HG03064 (cell line): ENCODE results near the gene RAB7A.
"Not testable (repeated sequence)": the region's sequence is repeated elsewhere in the genome, so short reads cannot be mapped to it uniquely, and the experiment has no call there.

Source experiments
- ATAC-seq: cut with Tn5 transposase; IDR thresholded peaks from one replicate; pipeline ENCODE4 v1.9.1; 2021; ENCODE audit warnings: low read depth; ENCODE audit not compliant: unreplicated experiment

Gene RAB7A

DNA sequence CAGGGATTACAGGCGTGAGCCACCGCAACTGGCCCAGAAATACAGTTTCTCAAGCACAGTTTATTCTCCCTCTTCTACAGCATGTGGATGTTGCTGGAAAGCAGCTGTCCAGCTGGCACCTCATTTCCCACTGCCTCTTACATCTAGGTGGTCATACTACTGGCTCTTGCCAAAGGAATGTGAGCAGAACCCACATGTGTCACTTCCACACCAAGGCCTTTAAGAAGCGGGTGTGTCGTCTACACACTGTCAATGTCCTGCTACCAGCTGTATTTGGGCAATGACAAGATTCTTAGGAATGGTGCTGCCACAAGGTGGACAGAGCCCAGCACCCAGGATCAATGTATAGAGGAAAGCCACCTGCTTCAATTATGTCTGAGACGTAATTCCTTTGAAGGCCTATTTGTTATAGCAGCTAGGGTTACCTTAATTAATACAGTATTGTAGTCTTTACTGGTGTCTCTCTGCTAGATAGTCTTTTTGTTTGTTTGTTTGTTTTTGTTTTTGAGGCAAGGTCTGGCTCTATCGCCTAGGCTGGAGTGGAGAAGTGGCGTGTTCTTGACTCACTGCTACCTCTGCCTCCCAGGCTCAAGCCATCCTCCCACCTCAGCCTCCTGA lies 15.1 kb upstream of the RAB7A start:
- no peak for ATAC-seq

DNA sequence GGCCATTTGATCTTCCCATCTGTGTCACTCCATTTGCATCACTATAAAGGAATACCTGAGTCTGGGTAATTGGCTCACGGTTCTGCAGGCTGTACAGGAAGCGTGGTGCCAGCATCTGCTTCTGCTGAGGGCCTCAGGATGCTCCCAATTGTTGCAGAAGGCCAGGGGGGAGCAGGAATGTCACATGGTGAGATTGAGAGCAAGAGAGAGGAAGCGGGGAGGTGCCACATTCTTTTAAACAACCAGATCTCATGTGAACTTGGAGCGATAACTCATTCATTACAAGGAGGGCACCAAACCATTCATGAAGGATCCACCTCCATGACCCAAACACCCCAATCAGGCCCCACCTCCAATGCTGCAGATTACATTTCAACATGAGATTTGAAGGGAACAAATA lies 13.1 kb upstream of the RAB7A start:
- ATAC-seq: no peak

- ATAC-seq: no peak
These were observed 11.0 kb upstream of the RAB7A start for GRCh38 chr3:128714887-128715491.

DNA sequence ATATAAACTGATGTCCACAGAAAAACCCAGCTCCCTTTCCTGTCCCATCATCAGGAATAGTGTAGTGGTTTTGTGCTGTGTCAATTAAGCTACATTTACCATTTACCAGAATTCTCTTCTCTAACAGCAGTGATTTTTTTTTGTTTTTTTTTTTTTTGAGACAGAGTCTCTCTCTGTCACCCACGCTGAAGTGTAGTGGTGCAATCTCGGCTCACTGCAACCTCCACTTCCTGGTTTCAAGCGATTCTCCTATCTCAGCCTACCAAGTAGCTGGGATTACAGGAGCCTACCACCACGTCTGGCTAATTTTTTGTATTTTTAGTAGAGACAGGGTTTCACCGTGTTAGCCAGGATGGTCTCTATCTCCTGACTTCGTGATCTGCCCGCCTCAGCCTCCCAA lies 7.1 kb upstream of the RAB7A start:
- not testable (repeated sequence) for ATAC-seq

- no peak for ATAC-seq
These were observed 5.1 kb upstream of the RAB7A start for GRCh38 chr3:128720891-128721290.

DNA sequence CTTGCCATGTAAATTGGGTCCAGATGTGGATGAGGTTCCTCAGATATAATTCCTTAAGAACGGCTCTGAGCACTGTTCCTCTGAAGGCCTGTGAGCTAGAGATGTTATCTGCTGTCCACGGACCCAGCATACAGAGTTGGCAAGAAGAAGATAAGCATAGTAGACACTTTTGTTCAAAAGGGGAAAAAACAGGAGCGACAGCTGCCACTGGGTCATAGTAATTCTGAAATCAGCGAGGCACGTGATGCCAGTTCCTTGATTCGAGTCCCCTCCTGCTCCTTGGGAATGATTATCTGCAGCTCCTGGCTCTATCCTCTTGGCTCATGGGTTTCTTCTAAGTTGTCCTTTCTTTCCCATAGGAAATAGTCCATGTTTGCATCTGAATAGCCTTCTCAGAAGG lies 2.5 kb upstream of the RAB7A start:
- ATAC-seq: no peak

GRCh38 chr3:128725547-128726022 lies 398 bp upstream of the RAB7A start:
- ATAC-seq: peak; percentile 13

DNA sequence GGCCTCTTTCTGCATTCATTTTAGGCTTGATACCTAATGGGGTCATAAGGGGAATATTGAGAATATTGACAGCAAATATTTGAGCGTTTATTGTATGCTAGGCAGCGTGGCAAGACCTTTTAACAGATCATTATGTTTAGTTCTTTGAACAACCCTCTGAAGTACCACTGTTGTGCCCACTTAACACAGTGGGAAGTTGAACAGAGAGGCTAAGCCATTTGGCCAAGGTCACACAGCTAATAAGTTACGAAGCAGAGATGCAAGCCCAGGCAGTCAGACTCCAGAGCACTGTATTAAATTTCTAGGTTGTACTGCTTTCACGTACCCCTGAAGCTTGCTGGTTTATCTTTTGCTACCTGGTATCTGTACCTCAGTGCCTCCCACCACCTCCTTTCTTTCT lies 1.1 kb downstream of the RAB7A start:
- no peak for ATAC-seq

- ATAC-seq: no peak
These were observed 1.5 kb downstream of the RAB7A start for GRCh38 chr3:128727485-128727884.

DNA sequence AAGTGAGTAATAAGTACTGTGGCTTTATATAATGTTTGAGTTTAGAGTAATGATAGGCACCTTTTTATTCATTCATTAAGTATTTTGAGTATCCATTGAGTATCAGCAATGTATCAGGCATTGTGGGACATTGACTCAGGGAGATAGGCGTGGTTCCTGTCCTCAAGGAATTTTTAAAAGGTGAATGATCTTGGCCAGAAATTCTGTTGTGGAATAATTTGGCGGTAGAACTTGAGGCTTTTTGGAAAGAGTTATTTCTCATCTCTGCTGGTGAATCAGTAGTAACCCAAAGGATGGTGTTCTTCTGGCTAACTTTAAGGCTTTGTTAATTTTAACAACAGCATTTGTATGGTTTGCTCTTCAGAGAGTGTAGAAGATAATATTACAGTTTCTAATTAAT lies 2.0 kb downstream of the RAB7A start:
- no peak for ATAC-seq

DNA sequence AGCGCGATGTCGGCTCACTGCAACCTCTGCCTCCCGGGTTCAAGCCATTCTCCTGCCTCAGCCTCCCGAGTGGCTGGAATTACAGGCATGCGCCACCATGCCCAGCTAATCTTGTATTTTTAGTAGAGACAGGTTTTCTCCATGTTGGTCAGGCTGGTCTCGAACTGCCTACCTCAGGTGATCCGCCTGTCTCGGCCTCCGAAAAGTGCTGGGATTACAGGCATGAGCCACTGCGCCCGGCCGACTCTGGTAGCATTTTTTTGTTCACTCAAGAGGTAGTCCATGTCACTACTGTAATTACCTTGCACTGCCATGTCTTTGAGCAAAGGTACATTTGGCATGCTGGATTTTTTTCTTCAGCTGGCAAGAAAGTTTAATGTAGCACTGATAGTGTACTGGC lies 2.5 kb downstream of the RAB7A start:
- not testable (repeated sequence) for ATAC-seq

DNA sequence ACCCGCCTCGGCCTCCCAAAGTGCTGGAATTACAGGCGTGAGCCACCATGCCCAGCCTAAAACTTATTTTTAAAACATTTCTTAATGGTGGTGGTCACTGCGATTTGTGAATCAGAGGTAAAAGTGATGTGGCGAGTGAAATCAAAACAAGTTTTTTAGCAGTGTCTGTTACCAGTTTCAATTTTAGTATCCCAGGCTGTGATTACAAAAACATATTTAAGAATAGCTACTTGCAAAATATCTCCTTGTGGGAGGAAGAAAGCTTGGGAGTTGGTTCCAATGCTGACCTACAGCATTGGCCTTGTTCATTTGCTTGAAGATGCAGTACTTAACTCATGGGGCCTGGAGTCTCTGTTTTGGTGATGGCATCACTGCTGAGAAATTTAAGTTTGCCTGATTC lies 4.5 kb downstream of the RAB7A start:
- ATAC-seq: no peak

DNA sequence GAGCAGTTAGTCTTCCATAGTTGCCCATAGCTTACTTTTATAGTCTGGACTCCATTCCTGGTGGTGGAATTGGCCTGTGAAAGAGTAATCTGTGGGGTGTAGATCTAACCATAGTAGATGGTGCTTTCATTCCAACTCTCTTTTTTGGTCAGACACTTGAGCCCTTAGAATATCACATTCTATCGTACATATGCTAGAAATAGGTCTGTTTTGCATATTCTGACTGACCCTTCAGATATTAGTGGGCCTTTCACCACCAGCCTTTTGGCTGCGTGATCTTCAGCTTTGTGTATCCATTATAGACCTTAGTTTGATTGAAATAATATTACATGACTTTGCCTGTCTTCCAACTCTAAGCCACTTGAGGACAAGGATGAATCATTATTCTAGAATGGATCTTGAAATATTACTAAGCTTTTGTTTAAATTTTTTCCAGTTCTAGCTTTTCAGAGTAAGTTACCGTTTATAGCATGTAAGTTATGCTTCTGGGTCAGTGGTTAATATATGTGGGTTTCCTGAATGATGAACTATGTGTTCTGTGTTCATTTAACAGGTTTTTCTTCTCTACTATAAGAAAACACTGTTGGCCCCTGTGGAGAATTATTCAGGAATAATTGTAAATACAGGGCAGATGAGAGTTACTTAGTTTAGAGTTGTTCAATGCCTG lies 8.7 kb downstream of the RAB7A start:
- ATAC-seq: no peak

GRCh38 chr3:128735287-128735686 lies 9.3 kb downstream of the RAB7A start:
- no peak for ATAC-seq

DNA sequence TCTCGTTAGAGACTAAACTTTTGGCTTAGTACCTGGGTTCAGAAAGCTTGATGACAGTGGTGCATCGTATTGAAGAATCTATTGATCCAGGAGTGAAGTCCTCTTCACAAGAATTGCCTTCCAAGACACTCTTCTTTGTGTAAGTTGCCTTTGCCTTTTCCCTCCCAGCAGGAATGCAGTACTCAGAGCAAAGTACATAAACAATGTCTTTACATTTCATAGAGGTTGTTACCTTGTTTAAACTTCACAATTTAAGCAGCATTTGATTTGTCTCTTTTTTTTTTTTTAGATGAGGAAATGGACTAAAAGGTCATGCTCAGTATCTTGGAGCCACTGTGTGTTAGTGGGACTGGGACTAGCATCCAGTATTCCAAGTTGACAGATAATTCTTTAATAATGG lies 9.9 kb downstream of the RAB7A start:
- no peak for ATAC-seq

DNA sequence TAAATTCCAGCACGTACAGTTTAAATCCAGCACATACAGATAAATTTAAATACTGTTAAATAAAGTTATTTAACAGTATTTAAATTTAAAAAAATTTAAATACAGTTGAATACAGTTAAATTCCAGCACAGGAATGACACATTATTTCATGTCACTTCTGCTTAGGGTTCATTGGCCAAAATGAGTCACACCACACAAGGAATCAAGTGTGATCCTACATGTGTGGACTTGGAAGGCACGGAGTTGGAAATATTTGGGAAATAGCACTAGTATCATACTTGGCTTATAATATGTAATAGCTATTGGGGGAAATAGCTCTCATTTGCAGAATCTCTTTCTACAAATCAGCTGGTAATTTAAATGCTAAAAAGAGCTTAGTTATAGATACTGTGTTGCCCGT lies 10.6 kb downstream of the RAB7A start:
- no peak for ATAC-seq

GRCh38 chr3:128740621-128741020 lies 14.6 kb downstream of the RAB7A start:
- ATAC-seq: no peak

DNA sequence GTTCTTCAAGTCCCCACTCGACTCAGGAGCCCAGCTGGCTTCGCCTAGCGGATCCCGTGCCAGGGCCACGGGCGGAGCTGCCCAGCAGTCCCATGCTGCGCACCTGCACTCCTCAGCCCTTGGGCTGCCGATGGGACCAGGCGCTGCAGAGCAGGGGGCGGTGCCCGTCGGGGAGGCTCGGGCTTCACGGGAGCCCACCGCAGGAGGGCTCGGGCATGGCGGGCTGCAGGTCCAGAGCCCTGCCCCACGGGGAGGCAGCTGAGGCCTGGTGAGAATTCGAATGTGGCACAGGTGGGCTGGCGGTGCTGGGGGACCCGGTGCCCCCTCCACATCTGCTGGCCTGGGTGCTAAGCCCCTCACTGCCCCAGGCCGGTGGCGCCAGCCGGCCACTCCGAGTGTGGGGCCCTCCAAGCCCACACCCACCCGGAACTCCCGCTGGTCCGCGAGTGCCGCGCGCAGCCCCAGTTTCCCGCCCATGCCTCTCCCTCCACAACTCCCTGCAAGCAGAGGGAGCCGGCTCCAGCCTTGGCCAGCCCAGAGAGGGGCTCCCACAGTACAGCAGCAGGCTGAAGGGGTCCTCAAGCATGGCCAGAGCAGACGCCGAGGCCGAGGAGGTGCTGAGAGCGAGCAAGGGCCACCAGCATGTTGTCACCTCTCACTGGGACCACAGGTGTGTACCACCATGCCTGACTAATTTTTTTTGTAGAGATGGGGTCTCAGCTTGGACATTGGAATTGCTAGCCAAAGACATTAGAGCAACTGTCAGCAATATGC lies 17.0 kb downstream of the RAB7A start:
- ATAC-seq: no peak

DNA sequence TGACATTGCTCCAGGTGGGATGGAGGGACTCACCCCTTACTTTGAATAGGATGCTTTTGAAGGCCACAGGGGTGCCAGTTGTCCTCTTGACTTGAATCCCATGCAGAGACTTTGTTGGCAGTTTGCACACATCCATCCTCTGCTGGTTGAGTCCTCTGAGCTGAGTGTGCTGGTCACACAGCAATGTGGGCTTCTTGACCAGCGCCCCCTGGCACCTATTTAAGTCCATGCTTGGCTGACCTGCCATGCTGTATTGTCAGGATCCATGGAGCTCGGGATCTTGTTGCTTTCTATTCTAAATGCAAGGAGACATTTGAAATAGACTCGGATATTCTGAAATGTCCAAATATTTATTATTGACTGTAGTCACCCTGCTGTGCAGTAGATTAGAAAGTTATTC lies 19.8 kb downstream of the RAB7A start:
- no peak for ATAC-seq

DNA sequence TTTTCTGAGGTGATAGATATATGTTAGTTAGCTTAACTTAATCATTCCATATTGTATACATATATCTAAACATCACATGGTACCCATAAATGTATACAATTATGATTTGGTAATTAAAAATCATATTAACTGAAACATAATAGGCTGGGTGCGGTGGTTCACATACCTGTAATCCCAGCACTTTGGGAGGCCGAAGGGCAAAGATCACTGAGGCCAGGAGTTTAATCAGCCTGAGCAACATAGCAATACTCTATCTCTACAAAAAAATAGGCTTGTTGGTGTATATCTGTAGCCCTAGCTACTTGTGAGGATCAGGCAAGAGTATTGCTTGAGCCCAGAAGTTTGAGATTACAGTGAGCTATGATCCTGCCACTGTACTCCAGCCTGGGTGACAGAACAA lies 20.9 kb downstream of the RAB7A start:
- no peak for ATAC-seq

GRCh38 chr3:128748557-128748956 lies 22.6 kb downstream of the RAB7A start:
- ATAC-seq: no peak
